Prostate gland (tissue), 2 donors: ENCODE results near the gene PA2G4. TPM values are rescaled to one million over a fixed set of nuclear protein-coding genes. Genes with fewer than 3 reads are reported as not detected.

Source experiments
- DNase-seq: peaks from one replicate; pipeline ENCODE4 v3.0.0-alpha.2; 2019; ENCODE audit warnings: low spot score
- H3K27ac ChIP-seq, 2 donors: fragments of 200-600 bp; sonication (generic); 2 replicates each; pipeline ENCODE4 v1.5.1; 2017 to 2019
- H3K27me3 ChIP-seq: fragments of 200-600 bp; sonication (generic); replicated peaks from 2 replicates; pipeline ENCODE4 v1.5.1; 2019; ENCODE audit not compliant: insufficient read depth
- H3K36me3 ChIP-seq, 2 donors: fragments of 200-600 bp; sonication (generic); 1 replicate in 1 of 2; 2 replicates in 1 of 2; pipeline versions ENCODE4 v1.5.1 to v1.8.1; 2017 to 2019
- H3K4me1 ChIP-seq: fragments of 200-600 bp; sonication (generic); replicated peaks from 2 replicates; pipeline ENCODE4 v1.5.1; 2019
- H3K4me3 ChIP-seq, 2 donors: fragments of 200-600 bp; sonication (generic); 2 replicates each; pipeline ENCODE4 v1.5.1; 2017 to 2019
- H3K9me3 ChIP-seq: fragments of 200-600 bp; sonication (generic); 2 replicates; pipeline ENCODE4 v1.5.1; 2017
- CTCF ChIP-seq, 4 experiments: fragments of 200-600 bp in 2 of 4; fragments of 450-650 bp in 2 of 4; sonication (generic) in 2 of 4; IDR thresholded peaks; 1 replicate in 3 of 4; 2 replicates in 1 of 4; pipeline ENCODE4 v1.5.1; 2016 to 2019; ENCODE audit warnings: antibody characterized with exemption in 4 of 4, mild to moderate bottlenecking in 2 of 4, moderate library complexity in 2 of 4
- POLR2A ChIP-seq: fragments of 450-650 bp; IDR thresholded peaks from one replicate; pipeline ENCODE4 v1.6.1; 2016; ENCODE audit warnings: antibody characterized with exemption, mild to moderate bottlenecking
- POLR2AphosphoS5 ChIP-seq: sonication (generic); formaldehyde crosslinking; IDR thresholded peaks from one replicate; pipeline ENCODE4 v1.6.1; 2017; ENCODE audit warnings: antibody characterized with exemption
- WGBS: methylation state at CpG from one replicate; pipeline ENCODE4 v1.1.5; 2018; 5-methylcytosine and 5-hydroxymethylcytosine counted together
- intact Hi-C: fragments of 100-400 bp; cut with DNase I; formaldehyde crosslinking; loops from one replicate; pipeline ENCODE4 v1.14.2; 2022
- total RNA-seq, 2 donors: library from RNA; depleted of rRNA; stranded (reverse); fragments of >200 nt; gene quantifications; one replicate each; pipeline ENCODE4 v1.1.0, GENCODE V29; 2016

Gene PA2G4
- total RNA-seq, 2 donors from 2014 or later = 75.0 to 93.3 TPM

GRCh38 chr12:56158029-56158925 lies 53.9 kb downstream of the PA2G4 start, which contains the start of gene MYL6:
MYL6 (plus strand) TSS chr12:56158359; CDS start chr12:56158402, 43 bp downstream.
- Histone ChIP-seq H3K4me3 (peak within 1 kb of the TSS; percentile 58 to 71), H3K36me3 (peaks cover 5 to 12% of the 10 kb centered on the region in 2 donors), H3K27ac (peak within 1 kb of the TSS; percentile 97 to 98), H3K9me3 (no peaks in the 10 kb centered on the region), H3K4me1 (peaks cover 12% of the 10 kb centered on the region), H3K27me3 (no peaks in the 10 kb centered on the region)
- intact Hi-C loops = loop anchor here (2.0 to 5.0 kb wide), 2 partner anchors 31 to 41 kb away; partner anchors contain the start of genes RPL41 and ZC3H10
- TF ChIP-seq POLR2AphosphoS5 (peak; percentile 100), POLR2A (peak; percentile 100), CTCF (IDR thresholded peaks at IDR 0.05) (peak in 1 of 4 experiments; percentile 18)
- under 1% methylated on average over 21 of the region's 30 CpGs for WGBS
- peak; percentile 99 for DNase-seq

GRCh38 chr12:56158926-56159461 lies 54.6 kb downstream of the PA2G4 start:
- TF ChIP-seq CTCF (IDR thresholded peaks at IDR 0.05) (peak in 1 of 4 experiments; percentile 19), POLR2AphosphoS5 (peak; percentile 94), POLR2A (peak; percentile 78)
- H3K9me3 ChIP-seq = no peaks in the 10 kb centered on the region
- intact Hi-C loops = loop anchor here (2.0 to 5.0 kb wide), 2 partner anchors 32 to 42 kb away; partner anchors contain the start of genes RPL41 and ZC3H10
- H3K4me3 ChIP-seq = peak overlapping the region; percentile 58 to 71
- peak overlapping the region; percentile 97 to 98 for H3K27ac ChIP-seq
- WGBS = 0% methylated on average over 6 of the region's 6 CpGs
- H3K4me1 ChIP-seq = peaks cover 12% of the 10 kb centered on the region
- H3K36me3 ChIP-seq = peaks cover 5 to 12% of the 10 kb centered on the region in 2 donors
- H3K27me3 ChIP-seq = no peaks in the 10 kb centered on the region
- peak; percentile 88 for DNase-seq

GRCh38 chr12:56159482-56160192 lies 55.3 kb downstream of the PA2G4 start:
- whole genome bisulfite sequencing = 11% methylated on average over 8 of the region's 8 CpGs
- H3K4me1 ChIP-seq = peaks cover 12% of the 10 kb centered on the region
- intact Hi-C loops = loop anchor here (2.0 to 5.0 kb wide), 2 partner anchors 33 to 42 kb away; partner anchors contain the start of genes RPL41 and ZC3H10
- no peak for DNase-seq
- H3K36me3 ChIP-seq = peaks cover 5 to 12% of the 10 kb centered on the region in 2 donors
- TF ChIP-seq CTCF (IDR thresholded peaks at IDR 0.05) = no peak
- no peak for TF ChIP-seq POLR2AphosphoS5
- H3K9me3 ChIP-seq = no peaks in the 10 kb centered on the region
- peak overlapping the region; percentile 58 to 71 for H3K4me3 ChIP-seq
- peak overlapping the region; percentile 97 to 98 for H3K27ac ChIP-seq
- H3K27me3 ChIP-seq = no peaks in the 10 kb centered on the region

- DNase-seq = no peak
- Histone ChIP-seq H3K9me3 (no peaks in the 10 kb centered on the region), H3K4me3 (peak overlapping the region; percentile 58 to 71), H3K27ac (peak overlapping the region; percentile 97 to 98), H3K36me3 (peaks cover 5 to 12% of the 10 kb centered on the region in 2 donors), H3K4me1 (peaks cover 12% of the 10 kb centered on the region), H3K27me3 (no peaks in the 10 kb centered on the region)
- 42% methylated on average over 7 of the region's 7 CpGs for WGBS
- intact Hi-C loops = no loop called here
- TF ChIP-seq CTCF (IDR thresholded peaks at IDR 0.05) (peak in 1 of 4 experiments; percentile 11), POLR2A (no peak)
These were observed 55.9 kb downstream of the PA2G4 start for GRCh38 chr12:56160193-56160763.
